IMR-90 (cell line): ENCODE measurements around the gene RNF38. TPM values are rescaled to one million over a fixed set of nuclear protein-coding genes. Genes with fewer than 3 reads are reported as not detected.

Experiments used
- ATAC-seq: fragments of 200-7000 bp; cut with Tn5 transposase; 2 replicates; pipeline ENCODE4 v1.9.1; 2020; ENCODE audit warnings: low read depth, mild to moderate bottlenecking, moderate library complexity
- BruUV-seq: library from RNA; stranded (reverse); fragments of 400-500 nt; replicated peaks from 2 replicates; lab custom pipeline; 2021; lab: Mats Ljungman, UMichigan
- CTCF ChIA-PET: fragments of 300-600 bp; formaldehyde crosslinking; extraction: SDS; loops from one replicate; lab custom pipeline; 2021; ENCODE audit warnings: antibody characterized with exemption; lab: Yijun Ruan, JAX
- POLR2A ChIA-PET: fragments of 300-600 bp; sonication (Branson Sonifier 250); formaldehyde crosslinking; loops from one replicate; lab custom pipeline; 2022; ENCODE audit warnings: antibody characterized with exemption; ENCODE audit not compliant: unreplicated experiment; lab: Charles Lee
- DNase-seq: peaks from one replicate; pipeline ENCODE4 v3.0.0; 2013
- H2AFZ ChIP-seq: replicated peaks from 2 replicates; pipeline ENCODE3; 2013; ENCODE audit warnings: low read length, mild to moderate bottlenecking; ENCODE audit not compliant: poor library complexity
- H2AK5ac ChIP-seq: 2 replicates; pipeline ENCODE4 v1.6.1; 2013; ENCODE audit warnings: low read depth, low read length, inconsistent platforms
- H2AK9ac ChIP-seq: replicated peaks from 2 replicates; pipeline ENCODE3; 2013; ENCODE audit warnings: mild to moderate bottlenecking, low read depth, low read length, moderate library complexity; ENCODE audit not compliant: poor library complexity
- H2BK120ac ChIP-seq: 2 replicates; pipeline ENCODE4 v1.6.1; 2013; ENCODE audit warnings: low read depth, low read length, inconsistent platforms
- H2BK15ac ChIP-seq: 3 replicates; pipeline ENCODE4 v1.6.1; 2013; ENCODE audit warnings: low read depth, low read length, inconsistent platforms
- H2BK20ac ChIP-seq: 2 replicates; pipeline ENCODE4 v1.6.1; 2013; ENCODE audit warnings: low read depth, mild to moderate bottlenecking, inconsistent platforms, low read length, moderate library complexity
- H2BK5ac ChIP-seq: 2 replicates; pipeline ENCODE4 v1.6.1; 2013; ENCODE audit warnings: mild to moderate bottlenecking, low read depth, low read length, inconsistent platforms; ENCODE audit not compliant: poor library complexity, severe bottlenecking
- H3K14ac ChIP-seq: replicated peaks from 2 replicates; pipeline ENCODE4 v1.6.1; 2013; ENCODE audit warnings: low read depth, low read length, inconsistent platforms
- H3K18ac ChIP-seq: 2 replicates; pipeline ENCODE4 v1.6.1; 2013; ENCODE audit warnings: low read depth, low read length, control low read depth
- H3K23ac ChIP-seq: 2 replicates; pipeline ENCODE4 v1.6.1; 2013; ENCODE audit warnings: low read depth, low read length, inconsistent platforms
- H3K27ac ChIP-seq: 2 replicates; pipeline ENCODE4 v1.5.1; 2013; ENCODE audit warnings: mild to moderate bottlenecking, control low read depth, low read length; ENCODE audit not compliant: insufficient read depth
- H3K27me3 ChIP-seq: 2 replicates; pipeline ENCODE4 v1.6.1; 2013; ENCODE audit warnings: low read length; ENCODE audit not compliant: control insufficient read depth, insufficient read depth
- H3K36me3 ChIP-seq: 2 replicates; pipeline ENCODE4 v1.6.1; 2013; ENCODE audit warnings: low read length, mixed read lengths; ENCODE audit not compliant: control insufficient read depth, insufficient read depth
- H3K4ac ChIP-seq: 2 replicates; pipeline ENCODE4 v1.6.1; 2013; ENCODE audit warnings: low read depth, low read length, inconsistent platforms
- H3K4me1 ChIP-seq: 2 replicates; pipeline ENCODE4 v1.6.1; 2013; ENCODE audit warnings: low read length, mixed read lengths; ENCODE audit not compliant: control insufficient read depth, insufficient read depth
- H3K4me2 ChIP-seq: 2 replicates; pipeline ENCODE4 v1.6.1; 2013; ENCODE audit warnings: low read depth, mild to moderate bottlenecking, control low read depth, low read length, moderate library complexity
- H3K4me3 ChIP-seq: 2 replicates; pipeline ENCODE4 v1.5.1; 2013; ENCODE audit warnings: low read depth, mild to moderate bottlenecking, control low read depth, low read length, moderate library complexity; ENCODE audit not compliant: insufficient read depth
- H3K56ac ChIP-seq: 2 replicates; pipeline ENCODE4 v1.6.1; 2013; ENCODE audit warnings: low read length, inconsistent platforms; ENCODE audit not compliant: insufficient read depth; ENCODE audit errors: extremely low read depth
- H3K79me1 ChIP-seq, 2 experiments: 2 replicates each; pipeline ENCODE4 v1.6.1; 2013; ENCODE audit warnings: low read length in 2 of 2, inconsistent platforms in 1 of 2, low read depth in 1 of 2
- H3K9ac ChIP-seq: 2 replicates; pipeline ENCODE4 v1.6.1; 2013; ENCODE audit warnings: low read depth, low read length, control low read depth
- H3K9me1 ChIP-seq: 2 replicates; pipeline ENCODE4 v1.6.1; 2013; ENCODE audit warnings: low read length, inconsistent platforms; ENCODE audit not compliant: insufficient read depth
- H3K9me3 ChIP-seq: 2 replicates; pipeline ENCODE4 v1.6.1; 2013; ENCODE audit warnings: low read length; ENCODE audit not compliant: control insufficient read depth, insufficient read depth
- H4K20me1 ChIP-seq: 2 replicates; pipeline ENCODE4 v1.6.1; 2013; ENCODE audit warnings: low read length, inconsistent platforms; ENCODE audit not compliant: insufficient read depth
- H4K5ac ChIP-seq: 2 replicates; pipeline ENCODE4 v1.6.1; 2013; ENCODE audit warnings: mild to moderate bottlenecking, low read depth, low read length, control low read depth
- H4K8ac ChIP-seq, 2 experiments: 2 replicates each; pipeline ENCODE4 v1.6.1; 2013; ENCODE audit warnings: low read depth in 2 of 2, low read length in 2 of 2, control low read depth in 1 of 2, inconsistent platforms in 1 of 2
- H4K91ac ChIP-seq: 2 replicates; pipeline ENCODE4 v1.6.1; 2013; ENCODE audit warnings: low read depth, low read length, inconsistent platforms; ENCODE audit not compliant: insufficient read depth
- BHLHE40 ChIP-seq: fragments of 150-350 bp; IDR thresholded peaks from 2 replicates; pipeline ENCODE4 v1.6.1; 2016; ENCODE audit warnings: mild to moderate bottlenecking, low read depth, low read length
- CEBPB ChIP-seq: IDR thresholded peaks from 2 replicates; pipeline ENCODE4 v1.6.1; 2012; ENCODE audit warnings: low read depth, low read length, improper control_type of control experiment
- CHD1 ChIP-seq: IDR thresholded peaks from 2 replicates; pipeline ENCODE4 v1.6.1; 2012; ENCODE audit warnings: low read depth, low read length, improper control_type of control experiment
- CTCF ChIP-seq: conservative IDR thresholded peaks from 2 replicates; pipeline ENCODE4 v1.5.1; 2012; ENCODE audit warnings: mild to moderate bottlenecking, low read depth, low read length, improper control_type of control experiment
- ELK1 ChIP-seq: fragments of 150-350 bp; IDR thresholded peaks from 2 replicates; pipeline ENCODE4 v1.6.1; 2016; ENCODE audit warnings: low read depth, mild to moderate bottlenecking, low read length, moderate library complexity, borderline replicate concordance
- FOS ChIP-seq: fragments of 150-350 bp; IDR thresholded peaks from 2 replicates; pipeline ENCODE4 v1.6.1; 2016; ENCODE audit warnings: low read depth, low read length
- MAFK ChIP-seq: IDR thresholded peaks from 2 replicates; pipeline ENCODE4 v1.6.1; 2012; ENCODE audit warnings: low read depth, low read length, improper control_type of control experiment
- MAZ ChIP-seq: IDR thresholded peaks from 2 replicates; pipeline ENCODE4 v1.6.1; 2012; ENCODE audit warnings: low read depth, mild to moderate bottlenecking, low read length, improper control_type of control experiment, moderate library complexity, borderline replicate concordance
- MXI1 ChIP-seq: IDR thresholded peaks from 2 replicates; pipeline ENCODE4 v1.6.1; 2012; ENCODE audit warnings: low read depth, mild to moderate bottlenecking, low read length, moderate library complexity, borderline replicate concordance
- NFE2L2 ChIP-seq: fragments of 150-350 bp; IDR thresholded peaks from 2 replicates; pipeline ENCODE4 v1.6.1; 2016; ENCODE audit warnings: low read depth, mild to moderate bottlenecking, low read length
- POLR2A ChIP-seq: IDR thresholded peaks from 2 replicates; pipeline ENCODE4 v1.6.1; 2012; ENCODE audit warnings: mild to moderate bottlenecking, low read depth, low read length
- RAD21 ChIP-seq: IDR thresholded peaks from 2 replicates; pipeline ENCODE4 v1.6.1; 2012; ENCODE audit warnings: low read length, improper control_type of control experiment
- RCOR1 ChIP-seq: IDR thresholded peaks from 2 replicates; pipeline ENCODE4 v1.6.1; 2012; ENCODE audit warnings: mild to moderate bottlenecking, low read length, improper control_type of control experiment; ENCODE audit not compliant: insufficient replicate concordance
- RFX5 ChIP-seq: IDR thresholded peaks from 2 replicates; pipeline ENCODE4 v1.8.0; 2012; ENCODE audit warnings: low read depth, mild to moderate bottlenecking, low read length, moderate library complexity
- SMC3 ChIP-seq: fragments of 150-350 bp; IDR thresholded peaks from 2 replicates; pipeline ENCODE4 v1.6.1; 2016; ENCODE audit warnings: low read depth, mild to moderate bottlenecking, antibody characterized with exemption, low read length, moderate library complexity
- USF2 ChIP-seq: fragments of 150-350 bp; IDR thresholded peaks from 2 replicates; pipeline ENCODE4 v1.6.1; 2017; ENCODE audit warnings: mild to moderate bottlenecking, antibody characterized with exemption, low read length, low read depth
- dilution Hi-C: fragments of 300-500 bp; cut with HindIII; formaldehyde crosslinking; loops from one replicate; pipeline ENCODE4 v1.14.3; 2018; ENCODE audit warnings: low sequenced_read_pairs; ENCODE audit not compliant: unreplicated experiment
- in situ Hi-C: fragments of 300-500 bp; cut with MboI; formaldehyde crosslinking; loops from 3 replicates; pipeline ENCODE4 v1.14.3; 2019; ENCODE audit warnings: low sequenced_read_pairs, inconsistent platforms, mixed read lengths
- intact Hi-C: fragments of 100-400 bp; cut with micrococcal nuclease; formaldehyde crosslinking; loops from 2 replicates; pipeline ENCODE4 v1.10.0; 2022
- polyA plus RNA-seq, 3 experiments: library from polyadenylated mRNA; depleted of rRNA; stranded (reverse); fragments of >200 nt; gene quantifications; 2 replicates each; pipeline ENCODE4 v1.2.3, GENCODE V29; 2012; ENCODE audit warnings: low replicate concordance in 1 of 3
- total RNA-seq: library from RNA; depleted of rRNA; stranded (reverse); fragments of >200 nt; gene quantifications from 2 replicates; pipeline ENCODE4 v1.2.3, GENCODE V29; 2012

RNF38 gene
- total and polyA plus RNA-seq, 2 of the 4 experiments (the other 2 are of a cell fraction), result 8.8 to 11.2 TPM

- peaks cover 29 to 52% of the 10 kb centered on the region in 2 experiments for H3K79me1 ChIP-seq
- H3K36me3 ChIP-seq, result no peaks in the 10 kb centered on the region; the same call in 1 of the 2 replicates
- TF ChIP-seq USF2 (no peak), MXI1 (no peak), CTCF (no peak), BHLHE40 (no peak), MAFK (no peak), RCOR1 (no peak), SMC3 (no peak), CHD1 (no peak), CEBPB (no peak), FOS (no peak), RAD21 (no peak), ELK1 (no peak), MAZ (no peak), POLR2A (no peak), RFX5 (no peak), NFE2L2 (no peak)
- ChIA-PET POLR2A (no interaction called here), CTCF (no interaction called here)
- H2AK5ac ChIP-seq, result no peak overlapping the region
- H4K8ac ChIP-seq, result no peak overlapping the region
- DNase-seq (peak; percentile 70), ATAC-seq (0 out of 2 replicates have a peak, but pooled peaks have one; percentile 6)
- peak overlapping the region; percentile 18; the same call in 1 of the 2 replicates for H3K4me3 ChIP-seq
- H3K27ac ChIP-seq, result no peak overlapping the region
- no peak overlapping the region for H2BK15ac ChIP-seq
- peak overlapping the region; percentile 28; the same call in 1 of the 2 replicates for H4K5ac ChIP-seq
- in situ Hi-C loops (no loop called here), intact Hi-C loops (no loop called here), dilution Hi-C loops (no loop called here)
- H3K4me1 ChIP-seq, result peaks cover 5% of the 10 kb centered on the region; the same call in 1 of the 2 replicates
- no peak overlapping the region for H3K14ac ChIP-seq
- no peak overlapping the region for H2BK20ac ChIP-seq
- no peaks in the 10 kb centered on the region for H3K9me3 ChIP-seq
- no peak overlapping the region for H2BK120ac ChIP-seq
- H3K23ac ChIP-seq, result 0 out of 2 replicates have a peak overlapping the region, but pooled peaks have one; percentile 52
- H2BK5ac ChIP-seq, result peak overlapping the region; percentile 57
- H3K9ac ChIP-seq, result no peak overlapping the region; the same call in 1 of the 2 replicates
- H3K4me2 ChIP-seq, result peak overlapping the region; percentile 91; the same call in 1 of the 2 replicates
- H4K91ac ChIP-seq, result no peak overlapping the region
- H3K18ac ChIP-seq, result peak overlapping the region; percentile 25; the same call in 1 of the 2 replicates
- no peaks in the 10 kb centered on the region; the same call in none of the 2 replicates for H3K9me1 ChIP-seq
- H2AK9ac ChIP-seq, result no peak overlapping the region
- no peaks in the 10 kb centered on the region for H3K27me3 ChIP-seq
- peaks cover 45% of the 10 kb centered on the region for H4K20me1 ChIP-seq
- TSS peak; percentile 32 for BruUV-seq
- no peak overlapping the region for H3K4ac ChIP-seq
- H2AFZ ChIP-seq, result no peak overlapping the region
- no peak overlapping the region; the same call in 1 of the 2 replicates for H3K56ac ChIP-seq
Measured at GRCh38 chr9:36398745-36399144, 1.3 kb downstream of the RNF38 start.
